Body of pancreas (tissue), 4 donors: Measurements from ENCODE around the gene TSPEAR.

ENCODE experiments used
- POLR2A ChIP-seq, 3 donors: fragments of 450-650 bp; IDR thresholded peaks; one replicate each; pipeline ENCODE4 v1.6.1; 2016; ENCODE audit warnings: antibody characterized with exemption in 3 of 3, mild to moderate bottlenecking in 2 of 3
- TF ChIP-seq, protein P1 (sequence below), 7 experiments: fragments of 450-650 bp in 4 of 7; fragments of 200-600 bp in 3 of 7; sonication (generic) in 3 of 7; IDR thresholded peaks; one replicate each; pipeline ENCODE4 v1.5.1; 2016 to 2019; ENCODE audit warnings: antibody characterized with exemption in 7 of 7

DNA sequence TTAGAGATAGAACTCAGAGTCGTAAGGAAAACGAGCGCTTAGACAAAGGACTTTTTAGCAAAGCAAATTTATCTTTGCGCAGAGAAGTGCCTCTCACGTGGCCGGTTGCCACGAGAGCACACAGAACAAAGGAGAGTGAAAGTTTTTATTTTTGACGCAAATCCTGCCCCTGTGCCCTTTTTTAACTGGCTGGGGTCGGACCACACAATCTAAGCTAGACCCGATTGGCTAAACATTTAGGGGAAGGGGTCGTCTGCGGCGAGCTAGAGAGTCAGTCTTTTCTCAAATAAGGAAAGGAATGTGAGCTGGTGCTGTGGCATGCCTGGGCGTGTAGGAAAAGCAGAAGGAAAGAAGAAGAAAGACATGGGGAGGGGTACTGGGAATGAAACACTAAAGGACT lies 162.4 kb downstream of the TSPEAR start:
- TF ChIP-seq POLR2A (IDR thresholded peaks at IDR 0.05), result no peak
- TF ChIP-seq, protein P1, sequence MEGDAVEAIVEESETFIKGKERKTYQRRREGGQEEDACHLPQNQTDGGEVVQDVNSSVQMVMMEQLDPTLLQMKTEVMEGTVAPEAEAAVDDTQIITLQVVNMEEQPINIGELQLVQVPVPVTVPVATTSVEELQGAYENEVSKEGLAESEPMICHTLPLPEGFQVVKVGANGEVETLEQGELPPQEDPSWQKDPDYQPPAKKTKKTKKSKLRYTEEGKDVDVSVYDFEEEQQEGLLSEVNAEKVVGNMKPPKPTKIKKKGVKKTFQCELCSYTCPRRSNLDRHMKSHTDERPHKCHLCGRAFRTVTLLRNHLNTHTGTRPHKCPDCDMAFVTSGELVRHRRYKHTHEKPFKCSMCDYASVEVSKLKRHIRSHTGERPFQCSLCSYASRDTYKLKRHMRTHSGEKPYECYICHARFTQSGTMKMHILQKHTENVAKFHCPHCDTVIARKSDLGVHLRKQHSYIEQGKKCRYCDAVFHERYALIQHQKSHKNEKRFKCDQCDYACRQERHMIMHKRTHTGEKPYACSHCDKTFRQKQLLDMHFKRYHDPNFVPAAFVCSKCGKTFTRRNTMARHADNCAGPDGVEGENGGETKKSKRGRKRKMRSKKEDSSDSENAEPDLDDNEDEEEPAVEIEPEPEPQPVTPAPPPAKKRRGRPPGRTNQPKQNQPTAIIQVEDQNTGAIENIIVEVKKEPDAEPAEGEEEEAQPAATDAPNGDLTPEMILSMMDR (IDR thresholded peaks at IDR 0.05), result no peak
